Suppressor macrophage (primary cell): ENCODE data around the gene TMEM150B.

Experiments used
- DNase-seq, 4 experiments: peaks; one replicate each; pipeline ENCODE4 v3.0.0-alpha.2; 2020 to 2022
- total RNA-seq, 17 experiments: gene quantifications; one replicate each; lab custom pipeline; 2026; ENCODE audit warnings: mixed read lengths in 6 of 17, inconsistent platforms in 3 of 17; lab: John Stamatoyannopoulos, UW

Gene TMEM150B, protein sequence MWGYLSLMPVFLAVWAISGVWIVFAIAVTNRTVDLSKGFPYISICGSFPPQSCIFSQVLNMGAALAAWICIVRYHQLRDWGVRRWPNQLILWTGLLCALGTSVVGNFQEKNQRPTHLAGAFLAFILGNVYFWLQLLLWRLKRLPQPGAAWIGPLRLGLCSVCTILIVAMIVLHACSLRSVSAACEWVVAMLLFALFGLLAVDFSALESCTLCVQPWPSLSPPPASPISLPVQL
- 13.3 to 36.5 (median 22.1) reads per million in 17 experiments for total RNA-seq

DNA sequence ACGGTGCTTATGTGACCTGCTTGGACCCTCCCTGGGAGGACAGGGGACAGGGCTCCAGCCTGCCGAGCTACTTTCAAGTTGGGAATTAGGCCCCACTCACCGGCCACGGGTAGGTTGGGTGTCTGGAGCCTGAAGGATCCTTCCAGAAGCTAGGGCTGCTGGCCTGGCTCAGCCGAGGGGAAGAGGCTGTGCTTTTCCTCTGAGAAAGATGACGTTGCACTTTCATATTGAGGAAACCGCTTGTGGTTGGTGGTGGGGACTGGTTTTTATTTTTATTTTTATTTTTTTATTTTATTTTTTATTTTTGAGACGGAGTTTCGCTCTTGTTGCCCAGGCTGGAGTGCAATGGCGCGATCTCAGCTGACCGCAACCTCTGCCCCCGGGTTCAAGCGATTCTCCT, at the start of gene TMEM150B:
TMEM150B (minus strand) TSS at position 170 of the 400 bp plus-strand sequence. CDS start 4,305 bp downstream, outside the sequence.
- DNase-seq = peak; percentile 56 to 87 (median 80)

DNA sequence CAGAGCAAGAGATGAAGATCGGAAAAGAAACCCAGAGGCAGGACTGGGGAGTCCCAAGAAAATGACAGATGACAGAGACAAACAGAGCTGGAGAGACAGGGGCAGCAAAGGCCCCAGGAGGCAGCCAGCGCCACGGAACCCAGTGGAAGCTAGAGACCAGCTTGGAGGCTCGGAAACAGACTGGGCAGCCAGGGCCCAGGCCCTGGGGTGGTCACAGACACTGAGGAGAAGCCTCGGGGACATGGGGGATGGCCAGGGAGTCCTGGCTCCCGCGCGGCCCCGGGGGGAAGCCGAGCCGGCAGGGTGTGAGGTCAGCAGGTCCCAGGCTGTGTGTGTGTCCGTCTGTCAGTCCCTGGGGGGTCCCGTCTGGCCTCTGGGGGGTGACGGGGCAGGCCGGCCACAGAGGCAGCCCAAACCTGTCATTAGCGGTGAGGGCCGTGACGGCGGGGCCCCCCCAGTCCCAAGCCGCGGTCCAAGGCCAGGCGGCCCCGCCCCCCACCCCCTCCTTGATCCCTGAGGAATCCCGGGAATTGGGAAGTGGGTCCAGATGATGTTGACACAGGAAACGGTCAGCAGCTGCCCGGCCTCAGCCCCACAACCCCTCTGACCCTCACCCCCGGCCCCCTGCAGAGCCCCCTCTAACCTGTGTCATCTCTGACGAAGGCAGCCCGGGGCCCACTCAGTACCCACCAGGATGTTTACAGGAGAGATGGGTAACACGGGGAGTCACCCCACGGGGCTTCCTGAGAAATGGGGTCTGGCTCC, 49.0 kb upstream of the TMEM150B start:
- DNase-seq = no peak

DNA sequence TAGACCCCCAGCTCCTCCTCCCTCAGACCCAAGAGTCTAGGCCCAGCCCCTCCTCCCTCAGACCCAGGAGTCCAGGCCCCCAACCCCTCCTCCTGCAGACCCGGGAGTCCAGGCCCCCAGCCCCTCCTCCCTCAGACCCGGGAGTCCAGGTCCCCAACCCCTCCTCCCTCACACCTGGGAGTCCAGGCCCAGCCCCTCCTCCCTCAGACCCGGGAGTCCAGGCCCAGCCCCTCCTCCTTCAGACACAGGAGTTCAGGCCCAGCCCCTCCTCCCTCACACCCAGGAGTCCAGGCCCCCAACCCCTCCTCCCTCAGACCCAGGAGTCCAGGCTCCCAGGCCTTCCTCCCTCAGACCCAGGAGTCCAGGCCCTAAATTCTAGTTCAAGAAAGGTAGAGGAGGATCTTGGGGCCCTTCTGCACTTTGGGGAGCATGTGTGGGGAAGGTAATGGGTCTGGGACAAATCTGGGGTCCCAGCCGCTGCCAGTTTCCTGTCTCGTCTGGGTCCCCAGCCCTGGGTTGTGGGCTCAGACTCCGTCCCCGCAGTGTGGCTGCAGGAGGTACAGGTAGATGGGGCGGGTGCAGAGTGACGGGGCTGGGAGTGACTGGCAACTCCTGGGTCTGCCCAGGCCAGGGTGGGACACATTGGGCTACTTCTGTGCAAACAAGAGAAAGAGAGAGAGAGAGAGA, 48.3 kb upstream of the TMEM150B start:
- no peak for DNase-seq

DNA sequence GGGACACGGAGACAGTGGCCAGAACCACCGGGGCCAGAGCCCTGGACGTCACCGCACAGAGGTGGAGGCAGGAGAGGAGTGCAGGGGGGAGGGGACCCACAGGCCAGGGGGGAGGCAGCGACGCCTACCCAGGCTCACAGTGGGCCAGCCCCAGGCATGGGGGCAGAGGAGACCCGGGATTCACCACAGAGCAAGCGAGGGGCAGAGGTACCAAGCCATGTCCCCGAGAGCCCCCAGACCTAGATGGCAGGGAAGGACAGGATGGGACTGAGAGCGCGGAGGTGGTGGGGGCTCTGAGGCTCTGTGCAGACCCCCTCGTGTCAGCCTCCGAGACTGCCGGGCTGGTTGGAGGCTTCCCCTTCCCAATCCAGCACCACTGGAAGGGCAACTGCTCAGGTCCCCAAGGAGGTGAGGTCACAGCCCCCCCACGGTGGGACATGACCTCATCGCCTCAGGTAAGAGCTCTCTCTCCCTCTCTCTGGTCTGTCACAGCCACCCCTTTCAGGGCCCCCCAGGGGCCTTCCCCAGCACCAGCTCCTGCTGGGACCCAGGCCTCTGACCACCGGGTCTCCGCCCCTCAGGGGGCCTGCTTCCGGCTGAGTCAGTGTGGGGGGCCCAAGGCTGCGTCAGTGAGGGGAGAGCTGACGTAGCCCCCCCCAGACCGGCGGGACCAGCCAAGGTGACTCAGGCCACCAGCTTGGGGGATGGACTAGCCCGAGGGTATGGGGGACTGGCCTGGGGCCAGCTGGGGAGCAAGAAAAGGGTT, 47.4 kb upstream of the TMEM150B start:
- no peak for DNase-seq

DNA sequence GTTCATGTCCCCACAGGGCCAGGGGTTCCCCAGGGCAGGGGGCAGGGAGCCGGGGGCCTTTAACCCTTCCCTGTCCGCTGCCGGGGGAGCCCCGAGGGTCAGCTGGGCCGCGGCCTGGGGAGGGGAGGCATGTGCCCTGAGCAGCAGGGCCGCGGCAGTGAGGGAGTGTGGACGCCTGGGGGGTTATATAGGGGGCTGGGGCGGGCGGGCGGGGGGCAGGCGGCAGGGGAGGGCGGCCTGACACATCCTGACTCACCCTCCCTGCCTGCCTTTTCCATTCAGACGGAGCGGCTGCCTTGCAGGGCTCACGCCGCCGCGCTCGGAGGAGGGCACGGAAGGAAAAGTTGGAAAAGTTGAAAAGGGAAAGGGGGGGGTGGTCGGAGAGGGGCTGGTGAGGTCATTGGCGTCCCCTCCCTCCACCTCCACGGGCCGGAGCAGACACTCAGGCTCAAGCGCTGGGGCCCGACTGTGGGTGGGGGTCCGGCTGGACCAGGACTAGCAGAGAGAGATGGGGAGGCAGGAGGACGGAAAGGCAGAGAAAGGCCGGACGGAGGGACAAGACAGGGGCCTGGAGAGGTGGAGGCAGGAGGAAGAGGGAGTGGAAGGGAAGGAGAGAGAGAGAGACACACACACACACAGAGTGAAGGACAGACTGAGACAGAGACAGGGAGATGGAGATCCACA, 45.3 kb upstream of the TMEM150B start, which contains the start of gene IL11:
IL11 (minus strand) TSS at position 159 of the 684 bp plus-strand sequence; CDS start at position 6, 153 bp downstream.
- no peak for DNase-seq

DNA sequence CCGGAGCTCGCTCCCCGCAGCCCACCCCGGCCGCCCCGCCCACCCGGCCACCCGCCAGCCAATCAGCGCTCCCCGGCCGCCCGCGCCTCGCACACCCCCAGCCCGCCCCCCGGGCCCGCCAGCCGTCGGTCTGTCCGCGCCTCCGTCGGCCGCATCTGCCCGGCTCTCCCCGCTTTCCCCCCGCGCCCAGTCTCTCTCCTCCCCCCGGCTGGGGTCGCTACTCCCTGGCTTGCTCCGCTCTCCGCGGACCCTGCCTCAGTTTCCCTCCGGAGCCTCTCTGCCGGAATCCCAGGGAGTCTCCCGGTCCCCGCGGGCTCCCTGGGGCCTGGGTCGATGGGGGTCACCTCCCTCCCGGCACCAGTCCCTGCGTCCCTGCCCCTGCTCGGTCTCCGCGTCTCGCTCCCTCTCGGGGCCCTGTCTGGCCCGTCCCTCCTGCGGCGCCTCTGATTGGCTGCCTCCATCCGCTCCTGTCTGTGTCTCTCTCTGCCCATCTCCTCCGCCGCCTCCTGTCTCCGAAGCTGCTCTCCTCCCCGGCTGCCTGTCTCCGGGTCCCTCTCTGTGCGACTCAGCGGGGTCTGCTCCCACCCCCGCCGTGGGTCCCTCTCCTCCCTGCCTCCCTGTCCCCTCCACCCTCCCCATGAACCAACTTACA, 44.6 kb upstream of the TMEM150B start:
- peak in 2 of 4 experiments; percentile 13 to 37 for DNase-seq

DNA sequence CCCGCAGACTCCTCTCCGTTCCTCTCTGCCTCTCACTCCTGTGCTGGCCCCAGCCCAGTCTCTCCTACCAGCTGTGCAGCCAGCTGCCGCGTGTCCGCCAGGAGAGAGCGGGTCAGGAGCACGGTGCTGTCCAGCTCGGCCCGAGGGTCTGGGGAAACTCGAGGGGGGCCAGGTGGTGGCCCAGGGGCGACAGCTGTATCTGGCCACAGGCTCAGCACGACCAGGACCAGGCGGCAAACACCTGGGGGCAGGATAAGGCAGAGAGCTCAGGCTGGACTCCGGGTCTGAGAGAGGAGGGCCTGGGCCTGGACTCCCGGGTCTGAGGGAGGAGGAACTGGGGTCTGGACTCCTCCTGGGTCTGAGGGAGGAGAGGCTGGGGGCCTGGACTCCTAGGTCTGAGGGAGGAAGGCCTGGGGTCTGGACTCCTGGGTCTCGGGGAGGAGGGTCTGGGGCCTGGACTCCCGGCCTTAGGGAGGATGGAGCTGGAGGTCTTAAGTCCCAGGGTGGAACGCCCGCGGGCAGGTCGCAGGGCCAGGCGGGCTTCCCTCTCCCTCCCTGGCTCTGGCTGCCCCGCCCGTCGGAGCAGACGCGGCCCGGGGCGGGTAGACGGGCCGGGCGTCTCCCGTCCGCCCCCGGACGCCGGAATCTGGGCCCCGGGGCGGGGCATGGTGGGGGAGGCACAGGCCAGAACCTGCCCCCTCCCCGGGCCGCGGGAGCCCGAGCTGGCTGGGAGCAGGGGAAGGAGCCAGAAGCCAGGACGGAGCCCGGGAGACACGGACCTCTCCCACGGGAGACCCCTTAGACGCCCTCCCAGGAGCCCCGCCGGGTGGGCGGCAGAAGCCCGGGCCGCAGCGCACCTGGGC, 43.8 kb upstream of the TMEM150B start:
- DNase-seq = peak; percentile 43 to 71 (median 54)

DNA sequence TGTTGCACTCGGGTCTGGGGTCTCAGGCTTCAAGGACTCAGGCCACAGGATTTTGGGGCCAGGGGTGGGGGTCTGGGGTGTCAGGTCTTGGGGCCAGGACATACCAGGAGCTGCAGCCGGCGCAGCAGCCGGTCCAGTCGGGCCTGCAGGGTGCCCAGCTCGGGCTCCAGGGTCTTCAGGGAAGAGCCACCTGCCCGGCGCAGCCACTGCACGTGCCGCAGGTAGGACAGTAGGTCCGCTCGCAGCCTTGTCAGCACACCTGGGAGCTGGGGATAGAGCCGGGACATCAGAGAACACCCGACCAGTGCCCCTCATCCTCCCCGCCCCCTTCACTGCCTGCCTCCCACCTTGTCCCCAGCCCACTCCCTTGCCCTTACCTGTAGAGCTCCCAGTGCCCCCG, 43.0 kb upstream of the TMEM150B start:
- no peak for DNase-seq

DNA sequence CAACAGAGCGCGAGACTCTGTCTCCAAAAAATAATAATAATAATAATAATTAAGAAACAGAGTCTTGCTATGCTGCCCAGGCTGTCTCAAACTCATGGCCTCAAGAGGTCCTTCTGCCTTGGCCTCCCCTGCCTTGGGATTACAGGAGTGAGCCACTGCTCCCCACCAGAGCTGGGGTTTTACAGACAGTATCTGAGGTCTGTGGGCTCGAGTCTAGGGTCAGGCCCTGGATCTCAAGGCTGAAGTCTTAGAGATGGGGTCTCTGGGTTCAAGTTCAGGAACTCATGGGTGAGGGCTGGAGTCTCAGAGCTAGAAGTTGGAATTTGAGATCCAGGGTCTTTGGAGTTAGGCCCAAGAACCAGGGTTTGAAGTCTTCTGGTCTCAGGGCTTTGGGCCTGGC, 41.6 kb upstream of the TMEM150B start:
- no peak for DNase-seq

DNA sequence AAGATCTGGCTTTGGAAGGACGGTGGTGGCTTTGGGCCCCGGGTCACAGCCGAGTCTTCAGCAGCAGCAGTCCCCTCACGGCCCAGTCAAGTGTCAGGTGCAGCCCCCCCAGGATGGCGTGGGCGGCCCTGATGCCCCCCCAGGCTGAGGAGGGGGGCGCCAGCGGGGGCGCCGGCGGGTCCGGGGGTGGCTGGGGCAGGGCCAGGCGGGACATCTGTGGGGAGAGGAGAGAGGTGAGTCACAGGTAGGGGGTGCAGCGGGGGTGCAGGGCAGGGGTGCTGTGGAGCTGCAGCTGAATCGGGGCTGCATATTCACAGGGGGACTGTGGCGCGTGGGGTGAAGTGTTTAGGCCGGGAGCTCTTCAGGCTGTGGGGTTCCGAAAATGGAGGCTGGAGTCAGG, 40.8 kb upstream of the TMEM150B start:
- no peak for DNase-seq

DNA sequence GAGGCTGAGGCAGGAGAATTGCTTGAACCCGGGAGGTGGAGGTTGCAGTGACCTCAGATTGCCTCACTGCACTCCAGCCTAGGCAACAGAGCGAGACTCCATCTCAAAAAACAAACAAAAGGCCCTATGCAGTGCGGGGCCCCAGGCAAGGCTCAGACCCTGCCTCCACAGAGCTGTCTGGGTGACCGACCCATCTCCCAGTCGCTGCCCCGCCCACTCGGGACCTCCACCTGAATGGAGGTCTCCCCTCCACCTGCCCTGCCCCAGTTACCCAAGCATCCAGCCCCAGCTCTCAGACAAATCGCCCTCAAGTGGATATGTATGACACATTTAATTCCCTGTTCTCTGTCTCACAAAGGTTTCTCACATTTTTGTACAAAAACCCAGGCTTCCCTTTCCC, 40.1 kb upstream of the TMEM150B start:
- no peak for DNase-seq

DNA sequence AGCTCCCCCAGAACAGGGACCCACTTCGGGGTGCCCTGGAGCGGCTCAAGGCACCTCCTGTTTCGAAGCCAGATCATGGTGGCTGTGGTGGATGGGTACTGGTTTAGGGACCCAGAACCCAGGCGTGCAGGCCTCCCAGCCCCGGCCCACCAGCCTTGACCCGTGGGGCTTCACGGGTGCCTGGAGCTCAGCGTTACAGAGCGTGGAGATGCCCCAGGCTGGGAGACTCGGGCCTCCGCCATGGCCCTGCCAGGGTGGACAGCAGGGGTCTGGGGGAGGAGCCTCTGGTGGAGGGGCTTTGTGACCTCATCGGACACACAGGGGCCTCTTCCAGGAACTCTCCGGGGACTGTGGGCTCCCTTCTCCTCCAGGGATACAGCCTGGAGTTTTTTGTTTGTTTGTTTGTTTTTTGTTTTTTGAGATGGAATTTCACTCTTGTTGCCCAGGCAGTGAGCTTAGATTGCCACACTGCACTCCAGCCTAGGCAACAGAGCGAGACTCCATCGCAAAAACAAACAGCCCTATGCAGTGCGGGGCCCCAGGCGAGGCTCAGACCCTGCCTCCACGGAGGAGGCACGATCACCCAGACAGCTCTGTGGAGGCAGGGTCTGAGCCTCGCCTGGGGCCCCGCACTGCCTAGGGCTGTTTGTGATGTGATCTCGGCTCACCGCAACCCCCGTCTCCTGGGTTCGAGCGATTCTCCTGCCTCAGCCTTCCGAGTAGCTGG, 38.0 kb upstream of the TMEM150B start, which contains the start of gene GARIN5B:
GARIN5B (minus strand) TSS at position 271 of the 727 bp plus-strand sequence; CDS start at position 77, 194 bp downstream.
- no peak for DNase-seq

DNA sequence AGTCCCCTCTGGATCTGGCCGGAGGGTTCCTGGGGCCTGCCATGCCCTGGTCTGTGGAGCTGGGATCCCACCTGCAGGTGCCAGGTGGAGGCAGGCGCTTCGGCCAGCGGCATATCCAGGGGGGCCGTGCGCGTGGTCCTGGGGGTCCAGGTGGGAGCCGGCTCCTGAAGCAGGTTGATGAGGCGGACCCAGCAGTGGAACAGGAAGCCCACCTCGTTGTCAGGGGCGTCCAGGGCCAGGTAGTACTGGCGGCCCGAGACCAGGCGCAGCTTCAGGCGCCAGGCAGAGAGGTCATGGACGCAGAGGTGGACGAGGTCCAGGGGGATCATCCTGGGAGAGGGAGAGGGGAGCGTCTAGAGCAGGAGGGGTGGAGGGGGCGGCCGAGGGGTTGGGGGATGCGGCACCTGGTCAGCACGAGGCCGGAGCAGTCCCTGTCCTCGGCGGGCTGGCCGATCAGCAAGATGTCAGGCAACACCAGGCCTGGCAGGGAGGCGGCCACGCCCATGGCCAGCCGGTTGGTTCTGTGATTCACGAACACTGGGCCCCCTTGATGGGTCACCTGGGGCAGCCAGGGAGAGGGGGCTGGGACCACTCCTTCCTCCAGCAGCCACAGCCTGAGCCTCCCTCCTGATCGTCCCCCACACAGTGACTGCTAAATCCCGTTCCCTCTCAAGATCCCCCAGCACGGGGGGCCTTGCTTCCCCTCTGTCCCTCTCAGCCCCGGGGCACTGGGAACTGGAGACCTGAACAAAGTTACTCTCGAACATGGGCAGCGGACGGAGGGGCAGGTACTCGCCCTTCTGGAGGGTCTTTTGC, 37.2 kb upstream of the TMEM150B start:
- DNase-seq = no peak

DNA sequence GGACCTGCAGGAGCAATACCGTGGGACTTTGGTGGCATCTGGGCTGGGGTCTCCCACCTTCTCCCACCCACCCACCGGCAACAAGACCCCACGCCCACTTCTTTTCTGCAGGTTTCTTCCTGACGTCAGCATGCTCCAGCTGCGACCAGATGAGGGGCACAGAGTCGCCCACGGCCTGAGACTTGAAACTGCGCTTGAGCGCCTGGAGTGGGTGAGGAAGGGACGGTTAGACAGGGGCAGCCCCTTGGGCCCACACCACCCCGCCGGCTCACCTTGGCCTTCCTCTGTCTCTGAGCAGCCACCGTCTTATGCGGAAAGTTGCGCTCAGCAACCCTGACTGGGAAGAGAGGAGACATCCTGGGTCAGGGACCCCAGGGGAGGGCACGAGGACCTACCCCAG, 35.8 kb upstream of the TMEM150B start:
- DNase-seq = no peak

DNA sequence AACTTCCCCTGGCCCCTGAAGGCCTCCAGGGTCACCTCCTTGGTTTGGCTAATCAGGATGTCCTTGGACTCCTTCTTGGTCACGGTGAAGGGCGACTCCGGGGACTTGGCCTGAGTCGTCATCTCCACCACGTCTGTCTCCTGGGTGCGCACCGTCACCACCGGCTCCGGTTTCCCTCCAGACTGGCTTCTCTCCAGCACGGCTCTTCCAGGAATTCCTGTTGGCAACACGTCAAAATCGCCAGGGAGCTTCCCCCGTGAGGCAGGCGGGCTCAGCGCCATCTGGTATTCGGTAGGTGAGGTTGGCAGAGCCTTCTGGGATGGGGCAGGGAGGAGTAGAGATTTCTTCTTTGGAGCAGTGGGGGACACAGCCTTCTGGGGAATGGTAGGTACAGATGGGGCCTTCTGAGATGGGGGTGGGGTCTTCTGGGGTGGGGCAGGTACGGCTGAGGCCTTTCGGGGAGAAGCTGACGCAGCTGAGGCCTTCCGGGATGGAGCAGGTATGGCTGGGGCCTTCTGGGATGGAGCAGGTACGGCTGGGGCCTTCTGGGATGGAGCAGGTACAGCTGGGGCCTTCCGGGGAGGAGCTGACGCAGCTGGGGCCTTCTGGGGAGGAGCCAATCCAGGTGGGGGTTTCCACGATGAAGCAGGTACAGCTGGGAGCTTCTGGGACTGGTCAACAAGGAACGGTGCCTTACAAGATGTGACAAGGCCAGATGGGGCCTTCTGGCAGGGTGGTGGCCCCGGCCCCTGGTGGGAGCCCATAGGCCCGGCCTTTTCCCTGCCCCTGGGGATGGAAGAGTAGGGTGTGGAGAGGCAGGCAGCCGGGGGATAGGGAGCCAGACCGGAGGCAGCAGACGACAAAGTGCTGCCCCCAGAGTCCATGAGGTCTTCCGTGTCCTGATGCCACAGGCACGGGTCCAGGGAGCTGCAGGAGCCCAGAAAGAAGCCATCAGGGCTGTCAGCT, 34.1 kb upstream of the TMEM150B start:
- no peak for DNase-seq

DNA sequence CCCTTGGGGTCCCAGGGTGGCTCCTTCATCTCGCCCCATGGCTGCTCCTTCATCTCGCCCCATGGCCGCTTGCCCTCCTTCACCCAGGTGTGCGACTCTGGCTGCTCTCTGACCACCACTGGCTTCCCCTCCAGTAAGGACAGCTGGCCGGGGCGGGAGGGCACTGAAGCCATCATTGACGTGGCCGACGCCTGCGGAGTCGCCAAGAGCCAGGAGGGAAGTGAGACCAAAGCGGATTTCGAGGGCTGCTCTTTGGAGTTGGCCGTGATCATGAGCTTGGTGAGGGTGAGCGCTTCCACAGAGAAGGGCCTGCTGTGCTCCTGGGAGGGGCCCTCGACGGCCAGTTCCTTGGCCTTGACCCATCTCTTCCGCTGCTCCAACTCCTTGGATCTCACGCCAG, 33.4 kb upstream of the TMEM150B start:
- no peak for DNase-seq

DNA sequence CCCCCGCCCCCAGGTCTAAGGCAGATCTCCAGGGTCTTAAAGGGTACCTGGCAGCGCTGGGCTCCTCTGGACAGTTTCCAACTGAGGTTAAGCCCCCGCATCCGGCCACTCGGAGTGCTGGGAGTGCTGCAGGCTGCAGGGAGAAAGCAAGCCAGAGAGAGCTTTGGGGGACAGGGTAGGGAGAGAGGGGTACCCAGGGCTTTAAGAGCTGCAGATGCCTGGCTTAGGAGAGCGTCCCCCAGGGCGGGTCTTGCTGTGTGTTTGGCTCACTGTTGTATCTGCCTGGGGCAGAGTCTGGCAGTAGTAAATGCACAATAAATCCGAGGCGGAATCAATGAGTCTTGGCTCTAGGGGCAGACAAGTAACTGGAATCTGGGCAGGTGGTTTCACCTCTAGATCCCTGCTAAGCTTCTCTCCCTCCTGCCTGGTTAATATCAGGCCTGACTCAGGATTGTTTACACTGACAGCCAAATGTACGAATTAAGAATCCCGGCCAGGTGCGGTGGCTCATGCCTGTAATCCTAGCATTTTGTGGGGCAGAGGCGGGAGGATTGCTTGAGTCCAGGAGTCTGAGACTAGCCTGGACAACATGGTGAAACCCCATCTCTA, 30.2 kb upstream of the TMEM150B start:
- DNase-seq = no peak
